Type B pancreatic cell (in vitro differentiated cells): ENCODE results near the gene MERTK. TPM values are rescaled to one million over a fixed set of nuclear protein-coding genes. Genes with fewer than 3 reads are reported as not detected.

ENCODE experiments used
- DNase-seq: peaks from one replicate; pipeline ENCODE4 v3.0.0; 2021; ENCODE audit warnings: mixed read lengths; ENCODE audit not compliant: unreplicated experiment; ENCODE audit errors: extremely low spot score
- H3K27ac Mint-ChIP-seq: 2 replicates; pipeline ENCODE4 v1.8.0; 2021; ENCODE audit warnings: mild to moderate bottlenecking, mixed read lengths
- H3K27me3 Mint-ChIP-seq: 2 replicates; pipeline ENCODE4 v1.8.0; 2021; ENCODE audit warnings: mixed read lengths
- H3K36me3 Mint-ChIP-seq: 2 replicates; pipeline ENCODE4 v1.8.0; 2021; ENCODE audit warnings: mixed read lengths
- H3K4me1 Mint-ChIP-seq: one replicate; pipeline ENCODE4 v1.8.0; 2021; ENCODE audit warnings: mixed read lengths; ENCODE audit not compliant: unreplicated experiment
- H3K4me3 Mint-ChIP-seq: 2 replicates; pipeline ENCODE4 v1.8.0; 2021; ENCODE audit warnings: mild to moderate bottlenecking, mixed read lengths
- H3K9me3 Mint-ChIP-seq: 2 replicates; pipeline ENCODE4 v1.8.0; 2021; ENCODE audit warnings: mixed read lengths
- CTCF ChIP-seq: fragments of 200-600 bp; sonication (generic); conservative IDR thresholded peaks from 2 replicates; pipeline ENCODE4 v1.5.0; 2021; ENCODE audit warnings: antibody characterized with exemption, mild to moderate bottlenecking
- total RNA-seq: library from RNA; stranded (reverse); gene quantifications from 2 replicates; pipeline ENCODE4 v1.2.1, GENCODE V29; 2021; ENCODE audit warnings: low replicate concordance

The MERTK gene
- total RNA-seq, 1 donor from 2014 or later: 25.7 TPM

- no peak for TF ChIP-seq CTCF
Observed at GRCh38 chr2:112004253-112004645, 105.8 kb downstream of the MERTK start.

GRCh38 chr2:112005406-112006075, 107.1 kb downstream of the MERTK start:
- no peaks in the 10 kb centered on the region for H3K27me3 Mint-ChIP-seq
- no peak overlapping the region for H3K27ac Mint-ChIP-seq
- peaks cover under 1% of the 10 kb centered on the region for H3K9me3 Mint-ChIP-seq
- H3K36me3 Mint-ChIP-seq: peaks cover 52% of the 10 kb centered on the region
- DNase-seq: no peak
- peaks cover 18% of the 10 kb centered on the region for H3K4me1 Mint-ChIP-seq
- no peak for TF ChIP-seq CTCF
- no peak overlapping the region for H3K4me3 Mint-ChIP-seq

More at GRCh38 chr2:112004253-112004645, 105.8 kb downstream of the MERTK start:
- Mint-ChIP-seq H3K9me3 (peaks cover 11% of the 10 kb centered on the region), H3K27me3 (no peaks in the 10 kb centered on the region), H3K27ac (peak overlapping the region; percentile 82), H3K4me3 (no peak overlapping the region), H3K4me1 (peaks cover 21% of the 10 kb centered on the region), H3K36me3 (peaks cover 59% of the 10 kb centered on the region)
- no peak for DNase-seq

- H3K27ac Mint-ChIP-seq: no peak overlapping the region
- H3K4me1 Mint-ChIP-seq: peaks cover 13% of the 10 kb centered on the region
- no peaks in the 10 kb centered on the region for H3K27me3 Mint-ChIP-seq
- DNase-seq: no peak
- H3K4me3 Mint-ChIP-seq: no peak overlapping the region
- H3K36me3 Mint-ChIP-seq: peaks cover 48% of the 10 kb centered on the region
- no peaks in the 10 kb centered on the region for H3K9me3 Mint-ChIP-seq
- TF ChIP-seq CTCF: no peak
Observed at GRCh38 chr2:112006076-112006410, 107.6 kb downstream of the MERTK start.

- peaks cover 11% of the 10 kb centered on the region for H3K4me1 Mint-ChIP-seq
- H3K27me3 Mint-ChIP-seq: no peaks in the 10 kb centered on the region
- H3K27ac Mint-ChIP-seq: peak overlapping the region; percentile 54
- DNase-seq: no peak
- no peaks in the 10 kb centered on the region for H3K9me3 Mint-ChIP-seq
- no peak for TF ChIP-seq CTCF
- peak overlapping the region; percentile 19 for H3K4me3 Mint-ChIP-seq
- H3K36me3 Mint-ChIP-seq: peaks cover 50% of the 10 kb centered on the region
Observed at GRCh38 chr2:112007493-112007892, 109.1 kb downstream of the MERTK start.

- no peak for DNase-seq
- no peak overlapping the region for H3K27ac Mint-ChIP-seq
- peaks cover 52% of the 10 kb centered on the region for H3K36me3 Mint-ChIP-seq
- no peak overlapping the region for H3K4me3 Mint-ChIP-seq
- no peaks in the 10 kb centered on the region for H3K9me3 Mint-ChIP-seq
- no peaks in the 10 kb centered on the region for H3K27me3 Mint-ChIP-seq
- TF ChIP-seq CTCF: no peak
- peaks cover 14% of the 10 kb centered on the region for H3K4me1 Mint-ChIP-seq
Observed at GRCh38 chr2:112008910-112009485, 110.6 kb downstream of the MERTK start.
